ENCODE results near the gene GORAB.

GORAB gene

DNA sequence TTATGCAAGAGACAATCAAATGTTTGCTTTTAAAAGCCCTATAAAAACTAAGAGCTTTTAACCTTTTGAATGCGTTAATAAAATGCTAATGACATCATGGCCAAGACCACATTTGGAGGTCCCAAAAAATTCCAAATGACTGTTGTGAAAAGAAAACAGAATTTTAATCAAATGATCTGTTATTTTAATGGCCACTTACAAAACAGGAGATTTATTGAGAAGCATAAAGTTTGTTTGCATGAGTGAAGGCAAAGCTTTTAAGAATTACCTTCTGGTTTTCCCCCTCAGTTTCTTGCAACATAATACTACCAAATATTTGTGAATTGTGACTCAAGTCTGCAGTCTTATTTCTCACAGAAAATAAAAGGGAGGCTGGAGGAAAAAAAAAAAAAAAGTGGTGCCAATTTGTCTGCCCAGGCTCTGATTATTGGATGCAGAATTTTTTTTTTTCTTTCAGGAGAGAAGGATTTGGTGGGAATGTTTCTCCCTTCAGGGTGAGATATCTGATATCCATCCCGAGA lies 60.7 kb downstream of the GORAB start:
- DNase-seq (ENCODE audit: low spot score): no peak

GRCh38 chr1:170593173-170594011 lies 61.4 kb downstream of the GORAB start:
- DNase-seq (ENCODE audit: low spot score): no peak

DNA sequence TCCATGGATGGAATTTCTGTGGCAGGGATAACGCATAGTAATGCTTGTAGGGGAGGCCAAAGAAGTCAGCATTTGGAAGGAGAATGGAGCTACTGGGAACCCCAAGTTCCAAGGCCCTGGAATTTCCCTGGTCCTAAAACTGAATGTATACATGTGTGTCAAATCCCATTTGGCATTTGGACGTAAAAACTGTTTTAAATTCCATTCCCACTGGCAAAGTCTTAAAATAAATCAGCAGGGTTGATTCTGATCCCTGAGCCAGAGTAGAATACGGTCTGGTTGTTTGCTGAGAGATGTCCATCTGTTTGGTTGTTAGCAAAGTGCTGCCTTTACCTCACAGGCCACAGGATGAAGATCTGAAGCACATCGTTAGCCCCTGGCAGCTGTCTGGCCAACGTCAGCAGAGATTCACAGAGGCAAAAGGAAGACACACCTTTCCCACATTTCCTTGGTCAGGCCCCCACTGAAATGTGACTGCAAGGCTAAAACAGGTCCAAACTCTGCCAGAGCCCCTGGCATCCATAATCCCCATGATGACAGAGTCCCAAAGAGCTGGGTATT lies 62.2 kb downstream of the GORAB start:
- no peak for DNase-seq (ENCODE audit: low spot score)

- no peak for DNase-seq (ENCODE audit: low spot score)
These were observed 64.7 kb downstream of the GORAB start for GRCh38 chr1:170596701-170597100.

DNA sequence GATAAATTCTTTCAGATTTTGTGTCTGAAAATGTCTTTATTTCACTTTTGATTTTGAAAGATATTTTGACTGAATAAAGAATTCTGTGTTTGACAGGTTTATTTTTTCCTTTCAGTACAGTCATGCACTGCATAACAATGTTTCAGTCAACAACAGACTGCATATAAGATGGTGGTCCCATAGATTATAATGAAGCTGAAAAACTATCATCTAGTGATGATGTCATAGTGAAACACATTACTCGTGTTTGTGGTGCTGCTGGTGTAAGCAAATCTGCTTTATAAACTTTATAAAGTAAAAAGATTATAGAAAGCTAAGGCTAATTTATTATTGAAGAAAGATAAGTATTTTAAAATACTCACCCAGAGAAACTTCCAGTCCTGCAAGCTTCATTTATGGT lies 66.7 kb downstream of the GORAB start:
- DNase-seq (ENCODE audit: low spot score): no peak

- no peak for DNase-seq (ENCODE audit: low spot score)
These were observed 67.1 kb downstream of the GORAB start for GRCh38 chr1:170599033-170599432.

GRCh38 chr1:170601866-170602265 lies 69.9 kb downstream of the GORAB start:
- DNase-seq (ENCODE audit: low spot score): no peak
